Adrenal gland (tissue), 5 donors: ENCODE data around the gene CFHR2.

ENCODE experiments used
- POLR2A ChIP-seq, 2 donors: fragments of 450-650 bp; IDR thresholded peaks; one replicate each; pipeline ENCODE4 v1.6.1; 2017; ENCODE audit warnings: antibody characterized with exemption in 2 of 2, mild to moderate bottlenecking in 2 of 2, moderate library complexity in 1 of 2
- TF ChIP-seq, protein P1 (sequence below), 6 experiments: fragments of 450-650 bp in 4 of 6; fragments of 200-600 bp in 2 of 6; sonication (generic) in 1 of 6; IDR thresholded peaks; 1 replicate in 5 of 6; 2 replicates in 1 of 6; pipeline versions ENCODE4 v1.5.1 to v1.8.0; 2016 to 2021; ENCODE audit warnings: antibody characterized with exemption in 6 of 6, mild to moderate bottlenecking in 2 of 6, moderate library complexity in 1 of 6
- donor health status: DM: no; HTN: no; CAD: no.

DNA sequence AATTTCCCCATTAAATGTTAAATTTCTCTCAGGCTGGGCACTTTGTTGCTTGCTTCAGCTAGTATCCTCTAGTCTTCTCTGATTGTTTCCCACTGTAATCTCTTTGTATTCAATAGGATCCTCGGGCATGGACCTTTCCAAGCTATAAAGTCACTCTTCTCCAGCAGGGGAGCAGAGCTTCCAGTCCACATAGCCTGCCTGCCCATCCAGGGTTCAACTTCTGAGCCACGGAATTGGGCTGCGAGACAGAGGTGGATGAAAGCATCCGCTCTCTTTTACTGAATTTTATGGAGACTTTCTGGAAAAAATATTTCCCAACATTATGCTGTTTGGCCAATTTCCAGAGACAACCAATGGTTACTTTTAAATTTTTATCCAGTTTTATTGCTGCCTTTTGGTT is 32.7 kb downstream of the CFHR2 start:
- TF ChIP-seq POLR2A (IDR thresholded peaks at IDR 0.05), result no peak
- TF ChIP-seq, protein P1, sequence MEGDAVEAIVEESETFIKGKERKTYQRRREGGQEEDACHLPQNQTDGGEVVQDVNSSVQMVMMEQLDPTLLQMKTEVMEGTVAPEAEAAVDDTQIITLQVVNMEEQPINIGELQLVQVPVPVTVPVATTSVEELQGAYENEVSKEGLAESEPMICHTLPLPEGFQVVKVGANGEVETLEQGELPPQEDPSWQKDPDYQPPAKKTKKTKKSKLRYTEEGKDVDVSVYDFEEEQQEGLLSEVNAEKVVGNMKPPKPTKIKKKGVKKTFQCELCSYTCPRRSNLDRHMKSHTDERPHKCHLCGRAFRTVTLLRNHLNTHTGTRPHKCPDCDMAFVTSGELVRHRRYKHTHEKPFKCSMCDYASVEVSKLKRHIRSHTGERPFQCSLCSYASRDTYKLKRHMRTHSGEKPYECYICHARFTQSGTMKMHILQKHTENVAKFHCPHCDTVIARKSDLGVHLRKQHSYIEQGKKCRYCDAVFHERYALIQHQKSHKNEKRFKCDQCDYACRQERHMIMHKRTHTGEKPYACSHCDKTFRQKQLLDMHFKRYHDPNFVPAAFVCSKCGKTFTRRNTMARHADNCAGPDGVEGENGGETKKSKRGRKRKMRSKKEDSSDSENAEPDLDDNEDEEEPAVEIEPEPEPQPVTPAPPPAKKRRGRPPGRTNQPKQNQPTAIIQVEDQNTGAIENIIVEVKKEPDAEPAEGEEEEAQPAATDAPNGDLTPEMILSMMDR (IDR thresholded peaks at IDR 0.05), result no peak
